Activated CD4-positive, alpha-beta T cell treated with anti-CD3 and anti-CD28 coated beads, Interleukin-2, amount 10 ng/mL, durations not matched to agents 7 days and 5 days (primary cell): Measurements from ENCODE around the gene GPD1. TPM values are rescaled to one million over a fixed set of nuclear protein-coding genes. Genes with fewer than 3 reads are reported as not detected.
"Not testable (repeated sequence)": the region's sequence is repeated elsewhere in the genome, so short reads cannot be mapped to it uniquely, and the experiment has no call there.

ENCODE experiments used
- CTCF ChIA-PET: fragments of 350-600 bp; sonication (Branson Sonifier 250); formaldehyde crosslinking; loops from one replicate; lab custom pipeline; 2021; ENCODE audit warnings: antibody characterized with exemption; lab: Charles Lee
- POLR2A ChIA-PET: fragments of 350-600 bp; sonication (Branson Sonifier 250); formaldehyde crosslinking; loops from one replicate; lab custom pipeline; 2021; ENCODE audit warnings: antibody characterized with exemption; lab: Charles Lee
- DNase-seq: peaks from one replicate; pipeline ENCODE4 v3.0.0-alpha.2; 2020
- H3K27ac Mint-ChIP-seq: one replicate; pipeline ENCODE4 v1.8.0; 2021; ENCODE audit warnings: mild to moderate bottlenecking, moderate library complexity, mixed read lengths
- H3K27me3 Mint-ChIP-seq: one replicate; pipeline ENCODE4 v1.8.0; 2021; ENCODE audit warnings: mixed read lengths
- H3K36me3 Mint-ChIP-seq: one replicate; pipeline ENCODE4 v1.8.0; 2021; ENCODE audit warnings: low read depth, mixed read lengths
- H3K4me1 Mint-ChIP-seq: one replicate; pipeline ENCODE4 v1.8.0; 2021; ENCODE audit warnings: mixed read lengths
- H3K4me3 Mint-ChIP-seq: one replicate; pipeline ENCODE4 v1.8.0; 2021; ENCODE audit warnings: mild to moderate bottlenecking, moderate library complexity, mixed read lengths
- H3K9me3 Mint-ChIP-seq: one replicate; pipeline ENCODE4 v1.8.0; 2021; ENCODE audit warnings: mixed read lengths
- total RNA-seq, 2 experiments: library from RNA; stranded (reverse); gene quantifications; one replicate each; pipeline ENCODE4 v1.2.3, GENCODE V29; 2021

GPD1 gene
- total RNA-seq, 2 experiments from 2014 or later: 0.25 to 0.37 TPM

DNA sequence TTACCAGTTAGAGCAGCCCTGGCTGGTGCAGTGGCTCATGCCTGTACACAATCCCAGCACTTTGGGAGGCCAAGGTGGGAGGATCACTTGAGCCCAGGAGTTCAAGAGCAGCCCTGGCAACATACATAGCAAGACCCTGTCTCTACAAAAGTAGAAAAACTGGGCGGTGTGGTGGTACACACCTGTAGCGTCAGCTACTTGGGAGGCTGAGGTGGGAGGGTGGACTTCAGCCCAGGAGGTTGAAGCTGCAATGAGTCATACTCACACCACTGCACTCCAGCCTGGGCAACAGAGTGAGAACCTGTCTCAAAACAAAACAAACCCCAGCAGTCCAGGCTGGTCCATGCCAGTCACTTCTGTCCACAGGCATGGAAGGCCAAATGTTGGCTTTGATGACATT is 15.6 kb downstream of the GPD1 start:
- no peaks in the 10 kb centered on the region for H3K9me3 Mint-ChIP-seq
- no peak for DNase-seq
- POLR2A ChIA-PET: no interaction called here
- H3K4me3 Mint-ChIP-seq: no peak overlapping the region
- CTCF ChIA-PET: interaction anchor here (0.6 to 9.5 kb wide), 4 partner anchors 8 to 207 kb away, joined by 3 to 63 read pairs (median 4); partner anchors contain the start of gene COX14
- H3K27ac Mint-ChIP-seq: no peak overlapping the region
- peaks cover 20% of the 10 kb centered on the region for H3K4me1 Mint-ChIP-seq
- H3K36me3 Mint-ChIP-seq: peaks cover 36% of the 10 kb centered on the region
- H3K27me3 Mint-ChIP-seq: no peaks in the 10 kb centered on the region

DNA sequence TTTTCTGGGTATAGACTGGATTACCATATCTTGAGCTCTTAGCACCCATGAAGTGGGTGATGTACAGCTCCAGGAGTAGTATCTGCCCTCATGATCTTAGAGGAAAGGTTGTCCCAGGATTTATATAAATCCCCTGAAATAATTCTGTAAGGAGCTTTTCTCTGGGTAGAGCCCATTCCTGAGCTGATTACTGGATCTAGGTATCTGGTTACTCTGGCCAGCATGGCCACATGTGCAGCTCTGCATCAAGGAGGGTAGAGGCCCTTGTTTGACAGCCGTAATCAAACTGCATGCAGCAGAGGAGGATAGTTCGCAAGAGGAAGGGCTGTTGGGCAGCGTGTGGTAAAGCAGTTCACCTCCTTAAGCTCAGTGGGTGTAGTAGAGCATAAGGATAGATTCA is 16.7 kb downstream of the GPD1 start:
- DNase-seq: no peak
- CTCF ChIA-PET: interaction anchor here (1.1 to 9.5 kb wide), 2 partner anchors 9 to 175 kb away, joined by 4 to 63 read pairs; partner anchors contain the start of gene COX14
- Mint-ChIP-seq H3K27ac (no peak overlapping the region), H3K4me1 (peaks cover 22% of the 10 kb centered on the region), H3K27me3 (no peaks in the 10 kb centered on the region), H3K4me3 (no peak overlapping the region), H3K9me3 (no peaks in the 10 kb centered on the region), H3K36me3 (peaks cover 33% of the 10 kb centered on the region)
- POLR2A ChIA-PET: no interaction called here

DNA sequence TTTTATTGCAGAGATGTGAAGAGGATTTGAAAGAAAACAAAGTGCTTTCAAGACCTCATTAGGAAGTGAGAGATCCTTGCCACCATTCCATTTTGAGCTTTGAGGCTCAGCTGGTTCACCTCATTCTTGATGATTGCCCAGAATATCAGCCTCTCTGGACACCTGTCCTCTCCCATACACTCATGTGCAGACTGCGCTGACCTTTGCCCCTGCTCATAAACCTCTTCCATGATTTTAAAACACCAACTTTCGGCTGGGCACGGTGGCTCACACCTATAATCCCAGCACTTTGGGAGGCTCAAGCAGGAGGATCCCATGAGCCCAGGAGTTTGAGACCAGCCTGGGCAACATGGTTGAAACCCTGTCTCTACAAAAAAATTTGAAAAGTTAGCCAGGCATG is 17.1 kb downstream of the GPD1 start:
- Mint-ChIP-seq H3K36me3 (peaks cover 29% of the 10 kb centered on the region), H3K27me3 (no peaks in the 10 kb centered on the region), H3K9me3 (no peaks in the 10 kb centered on the region), H3K4me3 (no peak overlapping the region), H3K27ac (no peak overlapping the region), H3K4me1 (peaks cover 21% of the 10 kb centered on the region)
- no peak for DNase-seq
- CTCF ChIA-PET: interaction anchor here (1.1 to 9.5 kb wide), 2 partner anchors 10 to 175 kb away, joined by 4 to 63 read pairs; partner anchors contain the start of gene COX14
- POLR2A ChIA-PET: no interaction called here

DNA sequence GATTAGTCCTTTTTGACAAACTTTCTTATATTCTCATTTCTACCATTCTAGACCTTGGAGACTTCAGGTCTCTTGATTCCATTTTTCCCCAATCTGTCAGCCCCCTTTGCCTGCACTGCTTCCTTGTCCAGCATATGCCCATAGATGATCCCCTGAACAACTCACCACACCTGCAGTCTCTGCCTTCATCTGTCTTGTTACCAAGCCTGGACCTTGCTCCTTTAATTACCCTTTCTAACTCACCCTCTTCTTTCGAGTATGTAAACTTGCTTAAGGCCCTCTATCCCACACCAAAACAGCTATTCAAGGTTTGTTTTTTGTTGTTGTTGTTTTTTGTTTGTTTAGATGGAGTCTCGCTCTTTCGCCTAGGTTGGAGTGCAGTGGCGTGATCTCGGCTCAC is 17.8 kb downstream of the GPD1 start:
- Mint-ChIP-seq H3K9me3 (no peaks in the 10 kb centered on the region), H3K4me3 (no peak overlapping the region), H3K36me3 (peaks cover 31% of the 10 kb centered on the region), H3K27ac (no peak overlapping the region), H3K4me1 (peaks cover 16% of the 10 kb centered on the region), H3K27me3 (no peaks in the 10 kb centered on the region)
- CTCF ChIA-PET: interaction anchor here (1.1 to 9.5 kb wide), 3 partner anchors 9 to 176 kb away, joined by 4 to 63 read pairs (median 5); partner anchors contain the start of gene COX14
- DNase-seq: no peak
- POLR2A ChIA-PET: no interaction called here

DNA sequence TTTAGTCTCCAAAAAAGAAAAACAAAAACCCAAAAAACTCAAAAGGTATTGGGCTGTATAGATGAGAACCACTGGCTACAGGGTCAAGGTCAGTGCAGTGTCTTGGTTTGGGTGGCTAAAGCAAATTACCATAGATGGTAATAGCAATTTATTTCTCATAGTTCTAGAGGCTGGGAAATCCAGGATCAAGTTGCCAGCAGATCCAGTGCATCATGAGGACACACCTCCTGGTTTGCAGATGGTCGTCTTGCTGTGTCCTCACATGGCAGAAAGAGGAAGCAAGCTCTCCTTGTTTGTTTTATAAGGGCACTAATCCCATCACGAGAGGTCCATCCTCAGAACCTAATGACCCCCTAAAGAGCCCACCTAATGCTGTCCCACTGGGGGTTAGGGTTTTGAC is 19.4 kb downstream of the GPD1 start:
- POLR2A ChIA-PET: no interaction called here

DNA sequence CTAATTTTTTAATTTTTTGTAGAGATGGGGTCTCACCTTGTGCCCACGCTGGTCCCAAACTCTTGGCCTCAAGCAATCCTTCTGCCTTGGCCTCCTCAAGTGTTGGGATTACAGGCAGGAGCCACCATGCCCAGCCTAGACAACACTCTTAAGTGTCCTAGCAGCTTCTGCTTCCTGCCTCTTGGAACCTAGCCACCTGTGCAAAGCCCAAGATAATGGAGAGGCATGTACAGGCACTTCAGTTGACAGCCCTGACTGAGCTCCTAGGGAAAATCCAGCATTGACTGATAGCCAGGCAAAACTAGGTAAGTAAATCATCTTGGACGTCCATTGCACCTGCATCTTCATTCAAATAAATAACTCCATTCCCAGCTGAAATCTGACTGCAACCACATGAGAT is 23.7 kb downstream of the GPD1 start:
- DNase-seq: no peak
- Mint-ChIP-seq H3K36me3 (peaks cover 41% of the 10 kb centered on the region), H3K9me3 (no peaks in the 10 kb centered on the region), H3K4me3 (no peak overlapping the region), H3K27me3 (no peaks in the 10 kb centered on the region), H3K4me1 (peaks cover 12% of the 10 kb centered on the region), H3K27ac (peak overlapping the region; percentile 4)
- CTCF ChIA-PET: interaction anchor here (0.8 to 9.5 kb wide), 3 partner anchors 16 to 182 kb away, joined by 3 to 63 read pairs (median 4); partner anchors contain the start of gene COX14
- POLR2A ChIA-PET: interaction anchor here (0.6 kb wide), 1 partner anchor 123 kb away, joined by 8 read pairs; no protein-coding TSS in a partner anchor

More for the DNA sequence above, 19.4 kb downstream of the GPD1 start:
- Mint-ChIP-seq H3K9me3 (no peaks in the 10 kb centered on the region), H3K27ac (no peak overlapping the region), H3K27me3 (no peaks in the 10 kb centered on the region), H3K4me3 (no peak overlapping the region), H3K4me1 (peaks cover 10% of the 10 kb centered on the region), H3K36me3 (peaks cover 36% of the 10 kb centered on the region)
- no peak for DNase-seq
- CTCF ChIA-PET: interaction anchor here (1.3 to 9.5 kb wide), 2 partner anchors 9 to 12 kb away, joined by 3 to 63 read pairs; partner anchors contain the start of gene COX14

DNA sequence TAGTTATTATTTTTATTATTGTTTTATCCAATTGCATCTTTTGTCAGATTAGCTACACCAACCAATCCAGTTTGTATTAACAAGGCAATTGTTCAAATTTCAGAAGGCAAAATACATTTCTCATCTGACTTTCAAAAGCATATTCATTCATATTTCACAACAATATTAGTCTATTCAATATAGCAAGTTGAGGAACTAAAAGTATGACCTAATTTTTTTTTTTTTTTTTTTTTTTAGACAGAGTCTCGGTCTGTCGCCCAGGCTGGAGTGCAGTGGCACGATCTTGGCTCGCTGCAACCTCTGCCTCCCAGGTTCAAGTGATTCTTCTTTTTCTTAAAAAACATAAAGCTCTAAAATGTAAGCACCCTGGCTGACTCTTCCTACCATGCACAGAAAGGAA is 25.5 kb downstream of the GPD1 start:
- Mint-ChIP-seq H3K4me1 (peaks cover 12% of the 10 kb centered on the region), H3K4me3 (no peak overlapping the region), H3K36me3 (peaks cover 43% of the 10 kb centered on the region), H3K9me3 (no peaks in the 10 kb centered on the region), H3K27me3 (no peaks in the 10 kb centered on the region), H3K27ac (no peak overlapping the region)
- DNase-seq: no peak
- ChIA-PET CTCF (interaction anchor here (0.6 to 5.3 kb wide), 11 partner anchors 12 to 1092 kb away, joined by 3 to 50 read pairs (median 4); partner anchors contain the start of gene COX14), POLR2A (interaction anchor here (0.5 to 0.7 kb wide), 2 partner anchors 44 to 93 kb away, joined by 7 read pairs; no protein-coding TSS in a partner anchor)

DNA sequence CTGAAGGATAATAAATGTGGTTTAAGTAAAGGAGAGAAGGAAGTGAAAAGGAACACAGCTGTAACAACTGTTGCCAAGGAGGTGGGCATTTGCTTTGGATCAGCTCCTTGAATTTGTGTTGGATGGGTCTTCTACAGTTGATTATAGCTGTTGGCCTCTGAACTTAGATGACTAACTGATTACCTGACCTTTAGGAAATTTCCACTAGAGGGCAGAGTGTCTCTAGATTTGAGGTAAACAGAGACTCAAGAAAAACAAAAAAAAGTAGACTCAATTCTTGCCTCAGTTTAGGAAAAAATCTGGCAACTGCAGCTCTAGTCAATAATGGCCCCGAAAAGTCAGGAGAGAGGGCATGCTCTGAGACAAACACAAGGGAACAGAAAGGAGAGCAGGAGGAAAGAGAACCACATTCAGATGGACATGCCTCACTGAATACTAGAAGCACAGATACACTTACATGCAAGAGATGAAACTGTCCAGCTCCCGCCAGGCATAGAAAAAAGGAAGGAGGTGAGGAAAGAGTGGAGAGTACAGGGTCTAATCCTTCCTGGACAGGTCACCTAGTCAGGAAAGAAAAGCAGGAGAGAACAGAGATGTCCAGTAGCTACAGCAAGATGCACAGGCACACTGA is 28.8 kb downstream of the GPD1 start:
- no peak overlapping the region for H3K4me3 Mint-ChIP-seq
- no peaks in the 10 kb centered on the region for H3K27me3 Mint-ChIP-seq
- ChIA-PET POLR2A (interaction anchor here (0.6 kb wide), 2 partner anchors 82 to 124 kb away, joined by 3 read pairs; no protein-coding TSS in a partner anchor), CTCF (interaction anchor here (0.7 to 5.3 kb wide), 8 partner anchors 8 to 78 kb away, joined by 3 to 50 read pairs (median 4); partner anchors contain the start of genes CERS5 and COX14)
- peaks cover 8% of the 10 kb centered on the region for H3K4me1 Mint-ChIP-seq
- peak; percentile 39 for DNase-seq
- H3K9me3 Mint-ChIP-seq: no peaks in the 10 kb centered on the region
- H3K36me3 Mint-ChIP-seq: peaks cover 49% of the 10 kb centered on the region
- H3K27ac Mint-ChIP-seq: peak overlapping the region; percentile 16

DNA sequence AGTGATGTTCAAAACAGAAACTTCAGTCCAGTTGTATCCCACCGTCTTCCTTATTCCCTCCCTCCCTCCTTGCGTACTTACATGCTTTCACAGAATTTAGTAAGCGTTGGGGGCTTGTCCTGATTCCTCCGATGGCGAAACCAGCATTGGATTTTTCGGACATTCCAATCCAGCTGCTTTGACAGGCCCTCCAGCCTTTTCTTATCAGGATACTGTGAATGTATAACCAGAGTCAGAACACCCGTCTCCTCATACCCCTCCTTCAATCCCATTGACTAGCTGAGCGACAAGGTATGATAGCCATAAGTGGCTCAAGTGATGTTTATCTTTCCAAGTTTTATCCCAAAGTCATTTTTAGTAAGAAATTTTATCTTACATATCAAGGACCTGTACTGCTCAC is 39.2 kb downstream of the GPD1 start:
- Mint-ChIP-seq H3K4me1 (peaks cover 7% of the 10 kb centered on the region), H3K4me3 (no peak overlapping the region), H3K9me3 (no peaks in the 10 kb centered on the region), H3K27me3 (no peaks in the 10 kb centered on the region), H3K27ac (no peak overlapping the region), H3K36me3 (peaks cover 27% of the 10 kb centered on the region)
- CTCF ChIA-PET: interaction anchor here (0.5 to 1.2 kb wide), 2 partner anchors 33 to 144 kb away, joined by 3 read pairs; no protein-coding TSS in a partner anchor
- DNase-seq: no peak
- POLR2A ChIA-PET: no interaction called here

DNA sequence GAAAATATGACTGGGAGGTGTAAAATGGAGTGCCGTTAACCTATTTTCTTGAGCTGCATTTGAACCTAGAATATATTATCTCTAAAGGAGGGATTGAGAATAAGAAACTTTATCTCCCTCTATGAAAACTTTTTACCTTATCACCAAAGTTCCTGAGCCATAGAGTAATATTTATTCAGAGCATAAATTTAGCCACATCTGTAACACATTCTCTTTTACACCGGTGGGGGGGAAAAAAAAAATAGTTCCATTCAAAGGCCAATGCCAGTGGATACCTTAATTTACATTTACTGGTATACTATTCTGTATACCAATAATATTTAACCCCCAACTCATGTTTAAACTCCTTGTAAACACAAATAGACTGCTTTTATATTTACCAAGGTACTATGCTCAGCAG is 41.6 kb downstream of the GPD1 start:
- Mint-ChIP-seq H3K4me3 (no peak overlapping the region), H3K9me3 (no peaks in the 10 kb centered on the region), H3K36me3 (peaks cover 15% of the 10 kb centered on the region), H3K27me3 (no peaks in the 10 kb centered on the region), H3K27ac (no peak overlapping the region), H3K4me1 (peaks cover 10% of the 10 kb centered on the region)
- ChIA-PET POLR2A (no interaction called here), CTCF (interaction anchor here (0.9 to 1.3 kb wide), 2 partner anchors 11 to 17 kb away, joined by 3 to 6 read pairs; no protein-coding TSS in a partner anchor)
- no peak for DNase-seq

DNA sequence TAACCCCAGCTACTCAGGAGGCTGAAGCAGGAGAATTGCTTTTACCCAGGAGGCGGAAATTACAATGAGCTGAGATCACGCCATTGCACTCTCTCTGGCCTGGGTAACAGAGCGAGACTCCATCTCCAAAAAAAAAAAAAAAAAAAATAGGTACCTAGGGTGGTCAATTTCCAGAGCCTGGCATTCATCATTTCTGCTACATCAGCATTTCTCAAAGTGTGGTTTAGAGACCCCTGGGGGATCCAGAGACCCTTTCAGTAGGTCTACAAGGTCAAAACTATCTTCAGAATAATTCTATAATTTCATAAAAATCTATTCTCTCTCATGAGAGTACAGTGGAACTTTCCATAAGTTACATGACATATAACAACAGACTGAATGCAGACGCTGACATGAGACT is 43.5 kb downstream of the GPD1 start:
- POLR2A ChIA-PET: no interaction called here
- H3K36me3 Mint-ChIP-seq: peaks cover 5% of the 10 kb centered on the region
- no peak overlapping the region for H3K4me3 Mint-ChIP-seq
- no peaks in the 10 kb centered on the region for H3K27me3 Mint-ChIP-seq
- CTCF ChIA-PET: interaction anchor here (0.6 to 2.7 kb wide), 8 partner anchors 9 to 118 kb away, joined by 3 to 14 read pairs (median 4); partner anchors contain the start of genes COX14 and GPD1
- H3K27ac Mint-ChIP-seq: no peak overlapping the region
- peaks cover 10% of the 10 kb centered on the region for H3K4me1 Mint-ChIP-seq
- DNase-seq: no peak
- H3K9me3 Mint-ChIP-seq: no peaks in the 10 kb centered on the region

DNA sequence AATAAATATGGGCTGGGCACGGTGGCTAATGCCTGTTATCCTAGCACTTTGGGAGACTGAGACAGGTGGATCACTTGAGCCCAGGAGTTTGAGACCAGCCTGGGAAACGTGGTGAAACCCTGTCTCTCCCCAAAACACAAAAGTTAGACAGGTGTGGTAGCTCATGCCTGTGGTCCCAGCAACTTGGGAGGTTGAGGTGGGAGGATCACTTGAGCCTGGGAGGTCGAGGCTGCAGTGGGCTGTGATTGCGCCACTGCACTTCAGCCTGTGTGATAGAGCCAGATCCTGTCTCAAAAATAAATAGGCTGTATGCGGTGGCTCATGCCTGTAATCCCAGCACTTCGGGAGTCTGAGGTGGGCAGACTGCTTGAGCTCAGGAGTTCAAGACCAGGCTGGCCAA is 44.2 kb downstream of the GPD1 start:
- H3K27me3 Mint-ChIP-seq, H3K4me1 Mint-ChIP-seq, H3K9me3 Mint-ChIP-seq, H3K4me3 Mint-ChIP-seq, POLR2A ChIA-PET, H3K27ac Mint-ChIP-seq, DNase-seq, H3K36me3 Mint-ChIP-seq: not testable (repeated sequence)
- CTCF ChIA-PET: interaction anchor here (1.2 to 2.7 kb wide), 3 partner anchors 29 to 44 kb away, joined by 3 to 14 read pairs (median 4); partner anchors contain the start of genes COX14 and GPD1

DNA sequence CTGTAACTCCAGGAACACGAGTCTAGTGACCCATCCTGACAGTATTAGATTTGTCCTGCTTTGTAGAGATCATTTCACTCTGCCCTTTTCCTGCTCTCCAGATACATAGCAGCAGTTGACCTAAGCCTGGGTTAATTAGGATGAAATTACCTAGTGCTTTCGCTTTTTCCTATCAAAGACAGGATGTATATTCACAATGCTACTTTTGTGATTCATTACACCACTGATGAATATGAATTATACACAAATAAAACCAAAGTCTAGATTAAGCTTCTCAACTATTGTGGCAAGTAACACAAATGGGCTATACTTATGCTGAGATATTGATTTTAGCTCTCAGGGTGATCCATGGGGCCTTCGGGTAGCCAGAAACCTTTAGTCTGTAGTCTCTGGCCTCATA is 45.5 kb downstream of the GPD1 start:
- CTCF ChIA-PET: interaction anchor here (1.3 to 2.5 kb wide), 5 partner anchors 14 to 38 kb away, joined by 3 to 8 read pairs (median 4); partner anchors contain the start of gene COX14
- H3K27ac Mint-ChIP-seq: no peak overlapping the region
- no peaks in the 10 kb centered on the region for H3K9me3 Mint-ChIP-seq
- H3K4me3 Mint-ChIP-seq: no peak overlapping the region
- H3K36me3 Mint-ChIP-seq: peaks cover 7% of the 10 kb centered on the region
- DNase-seq: no peak
- peaks cover 10% of the 10 kb centered on the region for H3K4me1 Mint-ChIP-seq
- H3K27me3 Mint-ChIP-seq: no peaks in the 10 kb centered on the region
- POLR2A ChIA-PET: no interaction called here
